Measurements from ENCODE around the gene TEX11. TPM values are rescaled to one million over a fixed set of nuclear protein-coding genes. Genes with fewer than 3 reads are reported as not detected.

The TEX11 gene
- total RNA-seq, 6 donors from 2014 or later, result 0.10 TPM; not detected in 5

- Histone ChIP-seq H3K36me3 (no peaks in the 10 kb centered on the region), H3K27me3 (no peaks in the 10 kb centered on the region), H3K4me1 (no peaks in the 10 kb centered on the region), H3K4me3 (no peak overlapping the region), H3K27ac (no peak overlapping the region), H3K9me3 (no peaks in the 10 kb centered on the region)
- WGBS, 2 donors, result 19 to 35% methylated on average over 2 of the region's 2 CpGs
- DNase-seq, result no peak
- TF ChIP-seq CTCF (IDR thresholded peaks at IDR 0.05) (no peak), EP300 (IDR thresholded peaks at IDR 0.05) (no peak), POLR2AphosphoS5 (IDR thresholded peaks at IDR 0.05) (no peak), POLR2A (IDR thresholded peaks at IDR 0.05) (no peak)
- no peak for ATAC-seq (ENCODE audit: low FRiP score in 2 of 2)
Measured at GRCh38 chrX:70554523-70554922, 354.0 kb downstream of the TEX11 start.

- no peak for TF ChIP-seq POLR2A (IDR thresholded peaks at IDR 0.05)
- peak in 3 of 6 experiments; percentile 23 to 34 (median 25) for TF ChIP-seq CTCF (IDR thresholded peaks at IDR 0.05)
- TF ChIP-seq POLR2AphosphoS5 (IDR thresholded peaks at IDR 0.05), result no peak
- no peak for TF ChIP-seq EP300 (IDR thresholded peaks at IDR 0.05)
Measured at GRCh38 chrX:70554081-70554480, 354.4 kb downstream of the TEX11 start.

GRCh38 chrX:70553516-70553915 is 355.0 kb downstream of the TEX11 start:
- no peak for DNase-seq
- Histone ChIP-seq H3K9me3 (no peaks in the 10 kb centered on the region), H3K27me3 (no peaks in the 10 kb centered on the region), H3K4me3 (no peak overlapping the region), H3K36me3 (no peaks in the 10 kb centered on the region), H3K4me1 (no peaks in the 10 kb centered on the region), H3K27ac (no peak overlapping the region)
- 48 to 88% methylated on average over 1 of the region's 1 CpG for WGBS, 2 donors
- no peak for ATAC-seq (ENCODE audit: low FRiP score in 2 of 2)
- TF ChIP-seq CTCF (IDR thresholded peaks at IDR 0.05) (no peak), EP300 (IDR thresholded peaks at IDR 0.05) (no peak), POLR2AphosphoS5 (IDR thresholded peaks at IDR 0.05) (no peak), POLR2A (IDR thresholded peaks at IDR 0.05) (no peak)

More at GRCh38 chrX:70554081-70554480, 354.4 kb downstream of the TEX11 start:
- no peaks in the 10 kb centered on the region for H3K36me3 ChIP-seq
- no peak overlapping the region for H3K27ac ChIP-seq
- H3K9me3 ChIP-seq, result no peaks in the 10 kb centered on the region
- no peaks in the 10 kb centered on the region for H3K27me3 ChIP-seq
- no peak for DNase-seq
- no peaks in the 10 kb centered on the region for H3K4me1 ChIP-seq
- no peak overlapping the region for H3K4me3 ChIP-seq
- 0 to 8% methylated on average over 2 of the region's 2 CpGs for WGBS, 2 donors
- ATAC-seq (ENCODE audit: low FRiP score in 2 of 2), result no peak

- ATAC-seq (ENCODE audit: low FRiP score in 2 of 2) (no peak), DNase-seq (no peak)
- H3K4me1 ChIP-seq, result no peaks in the 10 kb centered on the region
- H3K27me3 ChIP-seq, result no peaks in the 10 kb centered on the region
- no peak for TF ChIP-seq CTCF (IDR thresholded peaks at IDR 0.05)
- TF ChIP-seq POLR2A (IDR thresholded peaks at IDR 0.05), result no peak
- TF ChIP-seq EP300 (IDR thresholded peaks at IDR 0.05), result no peak
- no peak for TF ChIP-seq POLR2AphosphoS5 (IDR thresholded peaks at IDR 0.05)
- H3K9me3 ChIP-seq, result no peaks in the 10 kb centered on the region
- H3K4me3 ChIP-seq, result no peak overlapping the region
- no peak overlapping the region for H3K27ac ChIP-seq
- 38 to 40% methylated on average over 7 of the region's 7 CpGs for WGBS, 2 donors
- no peaks in the 10 kb centered on the region for H3K36me3 ChIP-seq
Measured at GRCh38 chrX:70552130-70552704, 356.3 kb downstream of the TEX11 start.

GRCh38 chrX:70549429-70549828 is 359.1 kb downstream of the TEX11 start:
- Histone ChIP-seq H3K9me3 (no peaks in the 10 kb centered on the region), H3K27me3 (no peaks in the 10 kb centered on the region), H3K4me3 (no peak overlapping the region), H3K36me3 (no peaks in the 10 kb centered on the region), H3K27ac (no peak overlapping the region), H3K4me1 (no peaks in the 10 kb centered on the region)
- TF ChIP-seq POLR2A (IDR thresholded peaks at IDR 0.05) (no peak), POLR2AphosphoS5 (IDR thresholded peaks at IDR 0.05) (no peak), CTCF (IDR thresholded peaks at IDR 0.05) (no peak), EP300 (IDR thresholded peaks at IDR 0.05) (no peak)
- 57% methylated on average over 3 of the region's 3 CpGs; no CpG with 5 or more reads in 1 of the 2 donors for WGBS, 2 donors
- ATAC-seq (ENCODE audit: low FRiP score in 2 of 2) (no peak), DNase-seq (peak in 1 of 2 donors; percentile 32)
